HG03432 (cell line): ENCODE results near the gene NDUFV1.
"Not testable (repeated sequence)": the region's sequence is repeated elsewhere in the genome, so short reads cannot be mapped to it uniquely, and the experiment has no call there.

Experiments used
- ATAC-seq: cut with Tn5 transposase; IDR thresholded peaks from one replicate; pipeline ENCODE4 v1.9.1; 2021; ENCODE audit warnings: mild to moderate bottlenecking, moderate library complexity; ENCODE audit not compliant: unreplicated experiment

The NDUFV1 gene

DNA sequence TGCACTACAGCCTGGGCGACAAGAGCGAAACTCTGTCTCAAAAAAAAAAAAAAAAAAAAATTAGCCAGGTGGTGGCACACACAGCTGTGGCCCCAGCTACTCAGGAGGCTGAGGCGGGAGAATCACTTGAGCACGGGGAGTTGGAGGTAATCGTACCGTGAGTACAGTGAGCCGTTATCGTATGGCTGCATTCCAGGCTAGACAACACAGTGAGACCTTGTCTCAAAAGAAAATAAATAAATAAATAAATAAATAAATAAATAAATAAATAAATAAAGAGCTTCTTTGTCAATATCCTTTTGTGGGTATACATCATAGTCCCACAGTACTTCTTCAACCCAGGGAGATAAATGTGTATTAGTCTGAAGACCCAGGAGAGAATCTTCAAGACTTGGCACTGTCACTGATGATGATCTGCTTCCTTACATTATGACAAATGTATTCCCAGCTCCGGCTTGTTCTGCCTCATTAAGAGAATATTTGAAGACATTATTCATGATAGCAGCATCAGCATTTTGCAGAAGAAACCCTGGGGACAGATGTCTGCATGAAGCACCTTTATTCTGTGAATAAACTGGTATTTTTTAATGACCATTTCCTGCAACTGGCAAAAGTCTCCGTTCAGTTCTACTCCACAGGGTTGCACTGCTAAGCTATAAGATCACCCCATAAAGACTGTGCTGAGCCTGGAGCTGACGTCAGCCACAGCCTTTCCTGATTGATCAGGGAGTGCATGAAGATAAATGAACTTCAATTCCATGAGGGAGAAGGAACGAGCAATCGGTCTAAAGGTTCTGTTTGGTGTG lies 45.4 kb downstream of the NDUFV1 start:
- ATAC-seq = no peak

DNA sequence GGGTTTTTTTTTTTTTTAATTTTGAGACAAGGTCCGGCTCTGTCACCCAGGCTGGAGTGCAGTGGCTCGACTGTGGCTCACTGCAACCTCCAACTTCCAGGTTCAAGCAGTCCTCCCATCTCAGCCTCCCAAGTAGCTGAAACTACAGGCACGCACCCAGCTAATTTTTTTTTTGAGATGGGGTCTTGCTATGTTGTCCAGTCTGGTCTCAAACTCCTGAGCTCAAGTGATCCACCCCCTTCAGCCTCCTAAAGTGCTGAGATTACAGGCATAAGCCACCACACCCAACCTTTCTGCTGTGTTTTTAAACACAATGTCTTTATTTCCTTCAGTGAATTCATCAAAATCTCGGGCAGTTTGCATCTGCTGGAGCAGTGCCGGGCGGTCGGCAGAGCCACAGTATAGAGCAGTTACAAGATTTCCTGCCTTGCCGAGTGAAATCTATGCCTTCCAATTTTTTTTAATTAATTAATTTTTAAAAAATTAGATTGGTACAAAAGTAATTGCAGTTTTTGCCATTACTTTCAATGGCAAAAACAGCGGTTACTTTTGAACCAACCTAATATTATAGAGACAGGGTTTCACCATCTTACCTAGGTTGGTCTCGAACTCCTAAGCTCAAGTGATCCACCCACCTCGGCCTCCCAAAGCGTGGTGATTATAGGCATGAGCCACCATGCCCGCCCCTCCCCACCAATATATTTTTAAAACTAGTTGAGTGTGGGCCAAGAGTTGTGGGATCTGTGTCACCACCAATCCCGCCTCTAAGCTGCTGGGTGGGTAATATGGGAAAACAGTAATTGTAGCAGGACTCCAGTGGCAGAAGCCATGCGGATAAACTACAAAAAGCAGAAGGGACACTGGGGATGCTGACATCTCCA lies 46.5 kb downstream of the NDUFV1 start:
- ATAC-seq = no peak

DNA sequence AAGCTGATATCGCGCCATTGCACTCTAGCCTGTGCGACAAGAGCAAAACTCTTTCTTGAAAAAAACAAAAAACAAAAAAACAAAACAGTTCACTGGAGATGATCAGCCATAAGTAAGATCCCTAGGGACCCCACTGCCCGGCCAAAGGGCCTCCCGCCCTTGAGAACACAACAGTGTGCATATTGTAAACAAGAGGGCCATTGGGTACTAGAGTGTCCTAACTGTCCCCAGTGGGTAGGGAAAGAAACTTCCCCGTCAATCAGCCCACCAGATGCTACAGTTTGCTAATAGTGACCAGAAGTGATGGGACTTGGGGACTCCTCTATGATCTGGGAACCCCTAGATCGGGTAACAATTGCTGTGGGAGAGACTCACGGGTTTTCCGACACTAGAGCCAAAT lies 47.5 kb downstream of the NDUFV1 start:
- ATAC-seq = no peak

DNA sequence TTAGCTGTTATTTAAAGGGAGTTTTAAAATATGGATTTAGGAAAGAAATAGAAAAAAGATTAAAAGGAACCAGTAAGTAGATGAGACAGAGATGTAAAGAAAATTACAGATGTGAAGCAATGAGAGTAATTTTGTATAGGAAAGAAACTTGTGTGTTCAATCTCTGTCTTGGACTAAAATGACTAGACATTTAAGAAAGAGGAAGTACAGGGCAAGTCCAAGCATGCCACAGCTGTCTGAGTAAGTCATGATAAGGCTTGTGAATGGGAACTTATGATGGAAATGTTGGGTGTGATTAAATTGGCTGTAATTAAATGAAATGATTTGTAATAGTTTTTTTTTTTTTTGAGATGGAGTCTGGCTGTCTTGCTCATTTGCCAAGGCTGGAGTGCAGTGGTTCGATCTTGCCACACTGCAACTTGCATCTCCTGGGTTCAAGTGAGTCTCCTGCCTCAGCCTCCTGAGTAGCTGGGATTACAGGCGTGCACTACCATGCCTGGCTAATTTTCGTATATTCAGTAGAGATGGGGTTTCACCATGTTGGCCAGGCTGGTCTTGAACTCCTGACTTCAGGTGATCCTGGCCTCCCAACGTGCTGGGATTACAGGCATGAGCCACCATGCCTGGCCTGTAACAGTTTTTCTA lies 49.7 kb downstream of the NDUFV1 start:
- no peak for ATAC-seq

GRCh38 chr11:67657300-67657699 lies 50.6 kb downstream of the NDUFV1 start:
- ATAC-seq = no peak

DNA sequence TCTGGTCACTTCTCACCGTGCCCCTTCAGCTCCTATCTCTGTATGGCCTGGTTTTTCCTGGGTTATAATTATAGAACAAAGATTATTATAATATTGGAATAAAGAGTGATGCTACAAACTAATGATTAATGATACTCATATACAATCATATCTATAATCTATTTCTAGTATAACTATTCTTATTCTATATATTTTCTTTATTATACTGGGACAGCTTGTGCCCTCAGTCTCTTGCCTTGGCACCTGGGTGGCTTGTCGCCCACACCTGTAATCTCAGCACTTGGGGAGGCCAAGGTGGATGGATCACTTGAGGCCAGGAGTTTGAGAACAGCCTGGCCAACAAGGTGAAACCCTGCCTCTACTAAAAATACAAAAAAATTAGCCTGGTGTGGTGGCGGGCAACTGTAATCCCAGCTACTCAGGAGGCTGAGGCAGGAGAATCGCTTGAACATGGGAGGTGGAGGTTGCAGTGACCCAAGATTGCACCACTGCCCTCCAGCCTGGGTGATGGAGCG lies 53.0 kb downstream of the NDUFV1 start:
- ATAC-seq = not testable (repeated sequence)

GRCh38 chr11:67660752-67661151 lies 54.0 kb downstream of the NDUFV1 start:
- ATAC-seq = not testable (repeated sequence)
